GM12875 (cell line): Measurements from ENCODE around the gene ING1.
"Not testable (repeated sequence)": the region's sequence is repeated elsewhere in the genome, so short reads cannot be mapped to it uniquely, and the experiment has no call there.

Experiments used
- H3K4me3 ChIP-seq: one replicate; pipeline ENCODE4 v1.5.1; 2011; ENCODE audit warnings: low read depth, low read length, control low read depth
- TF ChIP-seq, protein P1 (sequence below): IDR thresholded peaks from 2 replicates; pipeline ENCODE4 v1.5.1; 2011; ENCODE audit warnings: low read depth, mild to moderate bottlenecking, control low read depth, inconsistent platforms, low read length, moderate library complexity, borderline replicate concordance; ENCODE audit not compliant: insufficient read depth

ING1 gene

DNA sequence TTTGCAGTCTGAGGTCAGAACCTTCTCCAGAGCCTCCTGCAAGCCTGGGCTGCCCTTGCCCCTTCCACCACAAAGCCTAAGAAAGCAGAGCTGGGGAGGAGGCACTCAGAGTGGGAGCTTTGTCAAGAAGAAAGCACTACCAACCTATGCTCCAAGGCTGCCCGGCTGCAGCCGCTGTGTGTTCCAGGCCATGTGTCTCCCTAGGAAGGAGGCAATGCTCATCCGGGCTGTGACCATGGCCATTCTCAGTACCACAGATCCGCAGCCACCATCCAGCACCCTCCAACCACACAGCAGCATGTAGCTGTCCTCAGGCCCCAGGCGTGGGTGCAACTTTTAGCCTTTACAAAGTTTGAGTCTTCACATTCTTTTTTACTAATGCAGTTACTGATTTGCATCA, 29.6 kb upstream of the ING1 start:
- TF ChIP-seq, protein P1, sequence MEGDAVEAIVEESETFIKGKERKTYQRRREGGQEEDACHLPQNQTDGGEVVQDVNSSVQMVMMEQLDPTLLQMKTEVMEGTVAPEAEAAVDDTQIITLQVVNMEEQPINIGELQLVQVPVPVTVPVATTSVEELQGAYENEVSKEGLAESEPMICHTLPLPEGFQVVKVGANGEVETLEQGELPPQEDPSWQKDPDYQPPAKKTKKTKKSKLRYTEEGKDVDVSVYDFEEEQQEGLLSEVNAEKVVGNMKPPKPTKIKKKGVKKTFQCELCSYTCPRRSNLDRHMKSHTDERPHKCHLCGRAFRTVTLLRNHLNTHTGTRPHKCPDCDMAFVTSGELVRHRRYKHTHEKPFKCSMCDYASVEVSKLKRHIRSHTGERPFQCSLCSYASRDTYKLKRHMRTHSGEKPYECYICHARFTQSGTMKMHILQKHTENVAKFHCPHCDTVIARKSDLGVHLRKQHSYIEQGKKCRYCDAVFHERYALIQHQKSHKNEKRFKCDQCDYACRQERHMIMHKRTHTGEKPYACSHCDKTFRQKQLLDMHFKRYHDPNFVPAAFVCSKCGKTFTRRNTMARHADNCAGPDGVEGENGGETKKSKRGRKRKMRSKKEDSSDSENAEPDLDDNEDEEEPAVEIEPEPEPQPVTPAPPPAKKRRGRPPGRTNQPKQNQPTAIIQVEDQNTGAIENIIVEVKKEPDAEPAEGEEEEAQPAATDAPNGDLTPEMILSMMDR = no peak
- H3K4me3 ChIP-seq = no peak overlapping the region

DNA sequence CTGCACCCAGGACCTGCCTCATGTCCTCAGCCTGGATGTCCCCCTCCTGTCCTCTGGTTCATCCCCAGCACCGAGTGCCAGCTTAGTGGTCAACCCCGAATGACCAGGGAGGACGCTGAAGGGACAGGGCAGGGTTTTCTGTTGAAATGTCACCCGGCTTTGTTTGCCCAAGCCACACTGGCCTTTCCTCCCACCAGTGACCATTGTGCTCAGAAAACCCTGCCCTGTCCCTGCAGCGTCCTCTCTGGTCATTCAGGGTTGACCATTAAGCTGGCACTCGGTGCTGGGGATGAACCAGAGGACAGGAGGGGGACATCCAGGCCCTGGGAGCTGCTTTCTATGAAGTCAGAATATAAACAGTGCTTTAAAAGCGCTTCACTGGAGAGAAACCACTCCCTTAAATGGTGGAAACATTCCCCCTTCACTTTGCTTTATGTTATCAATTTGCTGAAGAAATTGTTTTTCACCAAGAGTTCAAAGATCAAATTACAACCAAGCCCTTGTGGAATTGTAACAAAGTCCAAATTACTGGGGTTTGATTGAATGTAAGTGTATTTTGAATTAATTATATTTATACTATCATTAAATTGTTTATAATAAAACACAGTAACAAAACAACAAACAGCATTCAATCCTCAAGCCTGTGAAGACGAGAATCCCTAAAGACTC, 29.0 kb upstream of the ING1 start:
- H3K4me3 ChIP-seq = no peak overlapping the region
- TF ChIP-seq, protein P1 = no peak

DNA sequence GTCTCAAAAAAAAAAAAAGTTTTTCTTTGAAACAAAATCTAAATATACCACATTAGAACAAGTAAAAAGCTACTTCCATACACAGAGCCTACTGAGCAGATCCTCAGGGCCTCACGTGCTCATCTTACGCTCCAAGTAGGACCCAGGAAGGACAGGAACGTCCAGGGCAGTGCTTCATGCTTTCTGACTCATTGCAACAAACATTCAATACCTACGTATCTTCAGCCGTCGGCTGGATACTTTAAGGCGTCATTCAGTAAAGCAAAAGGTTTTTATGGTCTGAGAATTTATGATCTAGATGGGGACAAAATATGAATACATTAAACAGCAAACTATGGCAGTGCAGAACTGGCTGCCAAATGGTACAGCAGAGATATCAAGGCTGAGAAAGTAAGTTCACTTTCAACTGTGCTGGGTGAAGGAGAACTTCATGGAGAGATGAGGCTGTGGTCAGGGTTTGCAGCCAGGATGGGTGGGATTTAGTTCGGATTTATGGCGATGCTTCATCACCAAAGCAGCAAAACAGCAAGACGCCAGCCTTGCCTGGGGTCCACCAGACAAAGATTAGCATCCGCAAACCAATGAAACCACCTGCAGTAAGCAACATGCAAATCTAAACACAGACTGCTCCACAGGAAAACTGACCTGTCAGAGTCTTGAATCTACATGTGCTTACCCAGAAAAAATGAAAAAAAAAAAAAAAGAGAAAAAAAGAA, 28.0 kb upstream of the ING1 start:
- H3K4me3 ChIP-seq = no peak overlapping the region
- TF ChIP-seq, protein P1 = no peak

GRCh38 chr13:110687736-110688135, 25.8 kb upstream of the ING1 start:
- TF ChIP-seq, protein P1 = no peak

GRCh38 chr13:110689041-110689440, 24.5 kb upstream of the ING1 start:
- TF ChIP-seq, protein P1 = no peak
- H3K4me3 ChIP-seq = no peak overlapping the region

More at GRCh38 chr13:110687736-110688135, 25.8 kb upstream of the ING1 start:
- H3K4me3 ChIP-seq = no peak overlapping the region

DNA sequence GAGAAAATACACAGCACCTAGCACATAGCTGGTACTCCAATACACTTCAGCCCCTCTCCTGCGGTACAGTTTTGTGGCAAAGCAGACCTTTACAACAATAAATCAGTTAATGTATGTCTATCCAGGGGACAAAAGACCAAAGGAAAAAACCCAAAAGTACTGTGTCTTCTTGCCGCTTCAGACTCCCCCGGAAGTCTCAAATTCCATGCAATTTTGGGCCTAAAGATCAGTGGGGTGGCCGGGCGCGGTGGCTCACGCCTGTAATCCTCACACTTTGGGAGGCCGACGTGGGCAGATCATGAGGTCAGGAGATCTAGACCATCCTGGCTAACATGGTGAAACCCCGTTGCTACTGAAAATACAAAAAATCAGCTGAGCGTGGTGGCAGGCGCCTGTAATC, 23.8 kb upstream of the ING1 start:
- H3K4me3 ChIP-seq = no peak overlapping the region
- TF ChIP-seq, protein P1 = no peak

- TF ChIP-seq, protein P1 = no peak
- H3K4me3 ChIP-seq = no peak overlapping the region
Measured at GRCh38 chr13:110690516-110690915, 23.0 kb upstream of the ING1 start.

GRCh38 chr13:110695774-110696173, 17.7 kb upstream of the ING1 start:
- H3K4me3 ChIP-seq = not testable (repeated sequence)
